Endothelial cell of umbilical vein (primary cell): ENCODE measurements around the gene TSPAN9.

ENCODE experiments used
- CTCF ChIP-seq, 2 donors: IDR thresholded peaks; 1 replicate in 1 of 2; 2 replicates in 1 of 2; pipeline ENCODE4 v1.5.1; 2011; ENCODE audit warnings: low read length in 2 of 2, mild to moderate bottlenecking in 2 of 2, moderate library complexity in 2 of 2, control low read depth in 1 of 2, inconsistent platforms in 1 of 2, low read depth in 1 of 2; ENCODE audit not compliant: insufficient read depth in 1 of 2; ENCODE audit errors: extremely low read depth in 1 of 2
- EZH2 ChIP-seq: IDR thresholded peaks from 2 replicates; pipeline ENCODE4 v1.6.1; 2012; ENCODE audit warnings: borderline replicate concordance, low read depth, mild to moderate bottlenecking, moderate library complexity, low read length, inconsistent platforms; ENCODE audit not compliant: severe bottlenecking
- FOS ChIP-seq: IDR thresholded peaks from 2 replicates; pipeline ENCODE4 v1.6.1; 2011; ENCODE audit warnings: mild to moderate bottlenecking, low read length, moderate library complexity, borderline replicate concordance; ENCODE audit not compliant: insufficient read depth
- GATA2 ChIP-seq: IDR thresholded peaks from 2 replicates; pipeline ENCODE4 v1.7.0; 2011; ENCODE audit warnings: low read depth, mild to moderate bottlenecking, moderate library complexity, mixed read lengths, low read length; ENCODE audit not compliant: insufficient read length, insufficient read depth
- MAX ChIP-seq: IDR thresholded peaks from 2 replicates; pipeline ENCODE4 v1.6.1; 2011; ENCODE audit not compliant: insufficient read depth, insufficient read length
- MYC ChIP-seq: IDR thresholded peaks from one replicate; pipeline ENCODE4 v1.6.1; 2011; ENCODE audit warnings: mild to moderate bottlenecking, low read depth, low read length
- POLR2A ChIP-seq: IDR thresholded peaks from 2 replicates; pipeline ENCODE4 v1.6.1; 2012; ENCODE audit warnings: low read depth, mild to moderate bottlenecking, control low read depth, low read length
- POLR2AphosphoS5 ChIP-seq: IDR thresholded peaks from 2 replicates; pipeline ENCODE4 v1.6.1; 2012; ENCODE audit warnings: low read depth, mild to moderate bottlenecking, control low read depth, low read length, moderate library complexity; ENCODE audit not compliant: insufficient read depth

DNA sequence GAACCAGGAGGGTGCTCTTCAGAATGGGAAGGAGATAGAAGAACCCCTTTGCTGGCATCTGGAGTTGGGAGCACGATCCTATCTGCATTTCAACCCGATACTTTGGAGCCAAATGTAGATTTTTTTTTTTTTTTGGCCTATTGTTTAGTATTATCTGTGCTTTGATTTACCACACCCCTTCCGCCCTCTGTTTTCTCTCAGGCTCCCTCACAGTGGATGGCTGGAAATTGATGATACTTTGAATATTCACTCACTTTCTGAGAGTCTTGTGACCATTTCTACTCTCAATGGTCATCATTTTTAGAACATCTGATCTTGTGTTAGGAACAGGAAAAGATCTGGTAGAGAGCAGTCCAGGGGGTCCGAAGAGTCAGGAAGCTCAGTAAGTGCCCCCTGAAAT lies 9.0 kb downstream of the TSPAN9 start:
- TF ChIP-seq CTCF (IDR thresholded peaks at IDR 0.05; ENCODE audit: extremely low read depth in 1 of 2, insufficient read depth in 1 of 2, low read depth in 1 of 2, low read length in 2 of 2) (no peak), POLR2A (no peak), POLR2AphosphoS5 (no peak), MYC (no peak), EZH2 (no peak), MAX (no peak), GATA2 (peak; percentile 13), FOS (no peak)
